Activated naive CD8-positive, alpha-beta T cell treated with anti-CD3 and anti-CD28 coated beads for 36 hours (primary cell): Measurements from ENCODE around the gene GTSE1. TPM values are rescaled to one million over a fixed set of nuclear protein-coding genes. Genes with fewer than 3 reads are reported as not detected.
A peak's percentile ranks its signal among the peaks of the same experiment; 100 is the strongest.
"Not testable (repeated sequence)": the region's sequence is repeated elsewhere in the genome, so short reads cannot be mapped to it uniquely, and the experiment has no call there.

ENCODE experiments used
- DNase-seq: peaks from one replicate; pipeline ENCODE4 v3.0.0; 2021
- H3K27ac Mint-ChIP-seq: one replicate; pipeline ENCODE4 v1.8.0; 2022; ENCODE audit warnings: mild to moderate bottlenecking, moderate library complexity, mixed read lengths
- H3K27me3 Mint-ChIP-seq: one replicate; pipeline ENCODE4 v1.8.0; 2022; ENCODE audit warnings: mild to moderate bottlenecking, mixed read lengths
- H3K36me3 Mint-ChIP-seq: one replicate; pipeline ENCODE4 v1.8.0; 2021; ENCODE audit warnings: mild to moderate bottlenecking, mixed read lengths
- H3K4me1 Mint-ChIP-seq: one replicate; pipeline ENCODE4 v1.8.0; 2021; ENCODE audit warnings: mixed read lengths
- H3K4me3 Mint-ChIP-seq: one replicate; pipeline ENCODE4 v1.8.0; 2022; ENCODE audit warnings: mild to moderate bottlenecking, moderate library complexity, mixed read lengths
- H3K9me3 Mint-ChIP-seq: one replicate; pipeline ENCODE4 v1.8.0; 2022; ENCODE audit warnings: mixed read lengths
- total RNA-seq, 2 experiments: library from RNA; stranded (reverse); gene quantifications; one replicate each; pipeline ENCODE4 v1.2.3, GENCODE V29; 2021

The GTSE1 gene
- 10 to 100 TPM; 37.3 to 42.0 TPM for total RNA-seq

- Mint-ChIP-seq H3K9me3 (no peaks in the 10 kb centered on the region), H3K27me3 (peaks cover 8% of the 10 kb centered on the region), H3K4me3 (peak within 1 kb of the TSS; percentile 90), H3K36me3 (peaks cover 42% of the 10 kb centered on the region), H3K27ac (peak within 1 kb of the TSS; percentile 91), H3K4me1 (peaks cover 15% of the 10 kb centered on the region)
- peak; percentile 97 for DNase-seq
Observed at GRCh38 chr22:46296257-46297150, at the start of gene GTSE1. Gene GTSE1 (plus strand): TSS chr22:46296870. CDS start chr22:46297401, 531 bp downstream.

GRCh38 chr22:46247443-46247975 lies 49.2 kb upstream of the GTSE1 start:
- Mint-ChIP-seq H3K36me3 (peaks cover 15% of the 10 kb centered on the region), H3K9me3 (no peaks in the 10 kb centered on the region), H3K4me3 (no peak overlapping the region), H3K27me3 (no peaks in the 10 kb centered on the region), H3K27ac (no peak overlapping the region), H3K4me1 (peaks cover 26% of the 10 kb centered on the region)
- DNase-seq: no peak

- Mint-ChIP-seq H3K27ac (peak within 1 kb of the TSS; percentile 81), H3K9me3 (peaks cover 3% of the 10 kb centered on the region), H3K27me3 (no peaks in the 10 kb centered on the region)
Observed at GRCh38 chr22:46250035-46250782, 46.5 kb upstream of the GTSE1 start, which contains the start of gene CDPF1. Gene CDPF1 (minus strand): TSS chr22:46250293. CDS start chr22:46248284, 2,009 bp downstream.

GRCh38 chr22:46250783-46251125 lies 45.9 kb upstream of the GTSE1 start:
- H3K4me3 Mint-ChIP-seq: peak overlapping the region; percentile 83
- DNase-seq: peak; percentile 18

More at GRCh38 chr22:46250035-46250782, 46.5 kb upstream of the GTSE1 start, which contains the start of gene CDPF1:
- H3K36me3 Mint-ChIP-seq: peaks cover 17% of the 10 kb centered on the region
- DNase-seq: peak; percentile 93
- H3K4me3 Mint-ChIP-seq: peak within 1 kb of the TSS; percentile 83
- H3K4me1 Mint-ChIP-seq: peaks cover 30% of the 10 kb centered on the region

GRCh38 chr22:46251266-46251665 lies 45.4 kb upstream of the GTSE1 start:
- Mint-ChIP-seq H3K4me1 (peaks cover 29% of the 10 kb centered on the region), H3K9me3 (peaks cover 3% of the 10 kb centered on the region), H3K27me3 (no peaks in the 10 kb centered on the region), H3K27ac (peak overlapping the region; percentile 81), H3K36me3 (peaks cover 18% of the 10 kb centered on the region), H3K4me3 (peak overlapping the region; percentile 83)
- no peak for DNase-seq

More at GRCh38 chr22:46250783-46251125, 45.9 kb upstream of the GTSE1 start:
- H3K36me3 Mint-ChIP-seq: peaks cover 17% of the 10 kb centered on the region
- H3K27me3 Mint-ChIP-seq: no peaks in the 10 kb centered on the region
- H3K4me1 Mint-ChIP-seq: peaks cover 30% of the 10 kb centered on the region
- peaks cover 3% of the 10 kb centered on the region for H3K9me3 Mint-ChIP-seq
- H3K27ac Mint-ChIP-seq: peak overlapping the region; percentile 81

- Mint-ChIP-seq H3K9me3 (peaks cover 3% of the 10 kb centered on the region), H3K27ac (no peak overlapping the region), H3K27me3 (no peaks in the 10 kb centered on the region), H3K4me1 (peaks cover 28% of the 10 kb centered on the region), H3K4me3 (peak overlapping the region; percentile 83), H3K36me3 (peaks cover 20% of the 10 kb centered on the region)
- no peak for DNase-seq
Observed at GRCh38 chr22:46251816-46252380, 44.8 kb upstream of the GTSE1 start.

- Mint-ChIP-seq H3K27me3 (peaks cover 29% of the 10 kb centered on the region), H3K36me3 (peaks cover 18% of the 10 kb centered on the region), H3K9me3 (peaks cover 7% of the 10 kb centered on the region)
Observed at GRCh38 chr22:46256358-46256958, 40.2 kb upstream of the GTSE1 start.

GRCh38 chr22:46259374-46259773 lies 37.3 kb upstream of the GTSE1 start:
- H3K4me1 Mint-ChIP-seq: peaks cover under 1% of the 10 kb centered on the region
- peaks cover 4% of the 10 kb centered on the region for H3K9me3 Mint-ChIP-seq
- H3K27me3 Mint-ChIP-seq: peaks cover 52% of the 10 kb centered on the region
- peaks cover 7% of the 10 kb centered on the region for H3K36me3 Mint-ChIP-seq
- DNase-seq: no peak
- H3K4me3 Mint-ChIP-seq: no peak overlapping the region
- no peak overlapping the region for H3K27ac Mint-ChIP-seq

More at GRCh38 chr22:46256358-46256958, 40.2 kb upstream of the GTSE1 start:
- H3K4me3 Mint-ChIP-seq: no peak overlapping the region
- no peak for DNase-seq
- no peak overlapping the region for H3K27ac Mint-ChIP-seq
- peaks cover 12% of the 10 kb centered on the region for H3K4me1 Mint-ChIP-seq

- Mint-ChIP-seq H3K4me3 (no peak overlapping the region), H3K27ac (no peak overlapping the region), H3K27me3 (peaks cover 58% of the 10 kb centered on the region), H3K4me1 (no peaks in the 10 kb centered on the region), H3K9me3 (peaks cover 4% of the 10 kb centered on the region), H3K36me3 (peaks cover 6% of the 10 kb centered on the region)
- no peak for DNase-seq
Observed at GRCh38 chr22:46260038-46260437, 36.6 kb upstream of the GTSE1 start.

GRCh38 chr22:46262449-46263215 lies 34.0 kb upstream of the GTSE1 start:
- peak; percentile 41 for DNase-seq
- H3K36me3 Mint-ChIP-seq: peaks cover 4% of the 10 kb centered on the region
- peaks cover 5% of the 10 kb centered on the region for H3K4me1 Mint-ChIP-seq
- H3K27me3 Mint-ChIP-seq: peaks cover 80% of the 10 kb centered on the region
- no peak overlapping the region for H3K27ac Mint-ChIP-seq
- H3K4me3 Mint-ChIP-seq: no peak overlapping the region
- H3K9me3 Mint-ChIP-seq: peaks cover 10% of the 10 kb centered on the region

GRCh38 chr22:46263216-46263590 lies 33.5 kb upstream of the GTSE1 start, which contains the start of gene PKDREJ:
Gene PKDREJ (minus strand): TSS chr22:46263343. CDS start chr22:46263322, 21 bp downstream.
- Mint-ChIP-seq H3K27me3 (peaks cover 79% of the 10 kb centered on the region), H3K36me3 (peaks cover 4% of the 10 kb centered on the region), H3K9me3 (peaks cover 7% of the 10 kb centered on the region), H3K4me3 (peak within 1 kb of the TSS; percentile 60), H3K27ac (no peak within 1 kb of the TSS), H3K4me1 (peaks cover 6% of the 10 kb centered on the region)
- DNase-seq: no peak

- peaks cover 71% of the 10 kb centered on the region for H3K27me3 Mint-ChIP-seq
- H3K36me3 Mint-ChIP-seq, H3K4me3 Mint-ChIP-seq, H3K9me3 Mint-ChIP-seq, H3K4me1 Mint-ChIP-seq, DNase-seq, H3K27ac Mint-ChIP-seq: not testable (repeated sequence)
Observed at GRCh38 chr22:46264520-46264919, 32.1 kb upstream of the GTSE1 start.

GRCh38 chr22:46265627-46266026 lies 31.0 kb upstream of the GTSE1 start:
- not testable (repeated sequence) for H3K27ac Mint-ChIP-seq, H3K9me3 Mint-ChIP-seq, H3K36me3 Mint-ChIP-seq, H3K4me3 Mint-ChIP-seq, DNase-seq, H3K4me1 Mint-ChIP-seq
- H3K27me3 Mint-ChIP-seq: peaks cover 60% of the 10 kb centered on the region
